A549 (cell line): ENCODE data around the gene RBKS.

Experiments
- EP300 ChIP-seq, 2 experiments: fragments of >200 bp; sonication (Bioruptor Twin); formaldehyde crosslinking; IDR thresholded peaks; 2 replicates in 1 of 2; 3 replicates in 1 of 2; pipeline ENCODE4 v1.6.1; 2016 to 2017
- JUNB ChIP-seq: fragments of >200 bp; sonication (Bioruptor Twin); formaldehyde crosslinking; IDR thresholded peaks from 2 replicates; pipeline ENCODE4 v1.6.1; 2016
- NPAS2 ChIP-seq: fragments of 250-450 bp; sonication (Bioruptor Pico); IDR thresholded peaks from 2 replicates; pipeline ENCODE4 v1.8.0; 2022; ENCODE audit warnings: mild to moderate bottlenecking, moderate library complexity, borderline replicate concordance
- POLR2A ChIP-seq: IDR thresholded peaks from 2 replicates; pipeline ENCODE4 v1.6.1; 2012; ENCODE audit warnings: mild to moderate bottlenecking, low read length
- TF ChIP-seq, protein P1 (sequence below): IDR thresholded peaks from 2 replicates; pipeline ENCODE4 v1.6.1; 2012
- TF ChIP-seq, protein P2 (sequence below): fragments of >200 bp; sonication (Bioruptor Twin); formaldehyde crosslinking; IDR thresholded peaks from 3 replicates; pipeline ENCODE4 v1.5.1; 2016

DNA sequence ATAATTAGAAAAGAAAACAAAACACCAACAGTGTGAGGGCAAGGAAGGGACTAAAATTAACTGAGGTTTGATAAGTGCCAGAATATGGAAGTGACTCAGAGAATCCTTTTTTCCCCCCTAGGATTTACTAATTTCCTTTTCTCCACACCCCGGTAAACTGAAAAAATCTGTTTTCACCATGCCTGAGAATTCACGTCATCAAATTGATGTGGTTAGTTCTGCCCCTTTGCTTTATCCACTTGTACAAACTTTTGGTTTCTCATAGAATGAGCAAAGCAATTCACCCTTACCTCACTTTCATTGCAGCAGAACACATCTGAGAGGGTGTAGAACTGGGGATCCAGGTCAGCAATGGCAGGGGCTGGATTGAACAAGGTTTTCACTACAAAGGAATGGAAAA, 57.8 kb downstream of the RBKS start:
- TF ChIP-seq EP300 (IDR thresholded peaks at IDR 0.05) (no peak), NPAS2 (CRISPR knock-in tag) (no peak), POLR2A (no peak), JUNB (no peak)
- TF ChIP-seq, protein P1, sequence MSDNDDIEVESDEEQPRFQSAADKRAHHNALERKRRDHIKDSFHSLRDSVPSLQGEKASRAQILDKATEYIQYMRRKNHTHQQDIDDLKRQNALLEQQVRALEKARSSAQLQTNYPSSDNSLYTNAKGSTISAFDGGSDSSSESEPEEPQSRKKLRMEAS: no peak
- TF ChIP-seq, protein P2, sequence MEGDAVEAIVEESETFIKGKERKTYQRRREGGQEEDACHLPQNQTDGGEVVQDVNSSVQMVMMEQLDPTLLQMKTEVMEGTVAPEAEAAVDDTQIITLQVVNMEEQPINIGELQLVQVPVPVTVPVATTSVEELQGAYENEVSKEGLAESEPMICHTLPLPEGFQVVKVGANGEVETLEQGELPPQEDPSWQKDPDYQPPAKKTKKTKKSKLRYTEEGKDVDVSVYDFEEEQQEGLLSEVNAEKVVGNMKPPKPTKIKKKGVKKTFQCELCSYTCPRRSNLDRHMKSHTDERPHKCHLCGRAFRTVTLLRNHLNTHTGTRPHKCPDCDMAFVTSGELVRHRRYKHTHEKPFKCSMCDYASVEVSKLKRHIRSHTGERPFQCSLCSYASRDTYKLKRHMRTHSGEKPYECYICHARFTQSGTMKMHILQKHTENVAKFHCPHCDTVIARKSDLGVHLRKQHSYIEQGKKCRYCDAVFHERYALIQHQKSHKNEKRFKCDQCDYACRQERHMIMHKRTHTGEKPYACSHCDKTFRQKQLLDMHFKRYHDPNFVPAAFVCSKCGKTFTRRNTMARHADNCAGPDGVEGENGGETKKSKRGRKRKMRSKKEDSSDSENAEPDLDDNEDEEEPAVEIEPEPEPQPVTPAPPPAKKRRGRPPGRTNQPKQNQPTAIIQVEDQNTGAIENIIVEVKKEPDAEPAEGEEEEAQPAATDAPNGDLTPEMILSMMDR: no peak
